Upper lobe of right lung (tissue), 1 donor: ENCODE results near the gene WASL. TPM values are rescaled to one million over a fixed set of nuclear protein-coding genes. Genes with fewer than 3 reads are reported as not detected.

ENCODE experiments used
- ATAC-seq: fragments of 200-7000 bp; cut with Tn5 transposase; one replicate; pipeline ENCODE4 v1.9.1; 2020; ENCODE audit warnings: mild to moderate bottlenecking, moderate library complexity
- DNase-seq: peaks from one replicate; pipeline ENCODE4 v3.0.0-alpha.2; 2020
- H3K27ac ChIP-seq: fragments of 200-600 bp; one replicate; pipeline ENCODE4 v1.8.0; 2022
- H3K27me3 ChIP-seq: fragments of 200-600 bp; one replicate; pipeline ENCODE4 v1.8.0; 2022; ENCODE audit warnings: mild to moderate bottlenecking
- H3K36me3 ChIP-seq: fragments of 200-600 bp; one replicate; pipeline ENCODE4 v1.8.0; 2022
- H3K4me1 ChIP-seq: fragments of 200-600 bp; one replicate; pipeline ENCODE4 v1.8.0; 2022
- H3K4me3 ChIP-seq: fragments of 200-600 bp; one replicate; pipeline ENCODE4 v1.8.0; 2022; ENCODE audit warnings: mild to moderate bottlenecking
- H3K9me3 ChIP-seq: fragments of 200-600 bp; one replicate; pipeline ENCODE4 v1.8.0; 2022
- CTCF ChIP-seq: fragments of 200-600 bp; IDR thresholded peaks from one replicate; pipeline ENCODE4 v1.8.0; 2022; ENCODE audit warnings: antibody characterized with exemption
- intact Hi-C: fragments of 100-400 bp; cut with DNase I; formaldehyde crosslinking; loops from one replicate; pipeline ENCODE4 v1.11.0; 2022
- total RNA-seq: library from RNA; stranded (reverse); fragmentation: NEBNext Ultra II Directional; extraction: Animal tissue kit (Norgen Biotek cat#: 25700); gene quantifications from one replicate; pipeline ENCODE4 v1.2.1, GENCODE V29; 2021
- donor health status: DM: no; HTN: yes; CAD: no; lungs with severe emphysema.

WASL gene
- total RNA-seq, 1 donor from 2014 or later, result 40.0 TPM

GRCh38 chr7:123710683-123711082 is 38.1 kb downstream of the WASL start:
- ATAC-seq (no peak), DNase-seq (no peak)
- Histone ChIP-seq H3K9me3 (no peaks in the 10 kb centered on the region), H3K27me3 (no peaks in the 10 kb centered on the region), H3K36me3 (peaks cover 34% of the 10 kb centered on the region), H3K4me1 (peaks cover 37% of the 10 kb centered on the region), H3K4me3 (no peak overlapping the region), H3K27ac (no peak overlapping the region)
- intact Hi-C loops, result no loop called here
- TF ChIP-seq CTCF, result no peak

- DNase-seq (no peak), ATAC-seq (peak; percentile 44)
- peaks cover 34% of the 10 kb centered on the region for H3K4me1 ChIP-seq
These were observed 39.3 kb downstream of the WASL start for GRCh38 chr7:123709525-123709924.

GRCh38 chr7:123705211-123705901 is 43.4 kb downstream of the WASL start:
- no peak for TF ChIP-seq CTCF
- no peak for ATAC-seq
- H3K36me3 ChIP-seq, result peaks cover 61% of the 10 kb centered on the region

More at GRCh38 chr7:123709525-123709924, 39.3 kb downstream of the WASL start:
- TF ChIP-seq CTCF, result no peak
- Histone ChIP-seq H3K4me3 (no peak overlapping the region), H3K27me3 (no peaks in the 10 kb centered on the region), H3K9me3 (no peaks in the 10 kb centered on the region), H3K27ac (no peak overlapping the region), H3K36me3 (peaks cover 45% of the 10 kb centered on the region)
- intact Hi-C loops, result no loop called here

GRCh38 chr7:123695944-123696677 is 52.7 kb downstream of the WASL start:
- Histone ChIP-seq H3K36me3 (peaks cover 77% of the 10 kb centered on the region), H3K27ac (no peak overlapping the region), H3K27me3 (no peaks in the 10 kb centered on the region), H3K4me3 (no peak overlapping the region), H3K4me1 (no peaks in the 10 kb centered on the region), H3K9me3 (no peaks in the 10 kb centered on the region)
- no peak for DNase-seq
- TF ChIP-seq CTCF, result no peak
- ATAC-seq, result no peak
- intact Hi-C loops, result no loop called here

More at GRCh38 chr7:123705211-123705901, 43.4 kb downstream of the WASL start:
- intact Hi-C loops, result no loop called here
- no peaks in the 10 kb centered on the region for H3K27me3 ChIP-seq
- H3K27ac ChIP-seq, result no peak overlapping the region
- H3K9me3 ChIP-seq, result no peaks in the 10 kb centered on the region
- no peak for DNase-seq
- H3K4me1 ChIP-seq, result peaks cover 9% of the 10 kb centered on the region
- no peak overlapping the region for H3K4me3 ChIP-seq

GRCh38 chr7:123692471-123692877 is 56.3 kb downstream of the WASL start:
- Histone ChIP-seq H3K36me3 (peaks cover 94% of the 10 kb centered on the region), H3K9me3 (no peaks in the 10 kb centered on the region), H3K27me3 (no peaks in the 10 kb centered on the region), H3K4me3 (no peak overlapping the region), H3K27ac (no peak overlapping the region), H3K4me1 (no peaks in the 10 kb centered on the region)
- intact Hi-C loops, result no loop called here
- DNase-seq, result no peak
- ATAC-seq, result peak; percentile 38
- TF ChIP-seq CTCF, result no peak
